ENCODE results near the gene SERPINE3. TPM values are rescaled to one million over a fixed set of nuclear protein-coding genes. Genes with fewer than 3 reads are reported as not detected.

Gene SERPINE3
- total RNA-seq, 5 donors from 2014 or later (not counting 1 experiment from before 2014, with no cell fraction given): not detected

GRCh38 chr13:51317262-51317661 is 22.2 kb upstream of the SERPINE3 start:
- CTCF ChIA-PET: no interaction called here

GRCh38 chr13:51318015-51318414 is 21.5 kb upstream of the SERPINE3 start:
- Mint-ChIP-seq H3K27ac (no peak overlapping the region), H3K36me3 (no peaks in the 10 kb centered on the region), H3K4me1 (no peaks in the 10 kb centered on the region), H3K27me3 (peaks cover 0 to 2% of the 10 kb centered on the region in 2 donors), H3K9me3 (no peaks in the 10 kb centered on the region), H3K4me3 (no peak overlapping the region)
- no peak for DNase-seq
- ATAC-seq (replicated peaks in 1 of 4): no peak
- WGBS (ENCODE audit: insufficient coverage): 67% methylated on average over 2 of the region's 2 CpGs
- ChIA-PET CTCF (interaction anchor here in 1 of 2 donors (0.5 kb wide), 1 partner anchor 34 kb away, joined by 9 read pairs; no protein-coding TSS in a partner anchor), POLR2A (interaction anchor here in 1 of 2 donors (0.7 kb wide), 1 partner anchor 1917 kb away, joined by 4 read pairs; no protein-coding TSS in a partner anchor)
- H3K27ac ChIP-seq (ENCODE audit: low read length): no peak overlapping the region
- no peaks in the 10 kb centered on the region for H3K4me1 ChIP-seq (ENCODE audit: control insufficient read depth in 1 of 2, extremely low read depth in 1 of 2, insufficient read depth in 2 of 2, low read length in 2 of 2)
- H3K36me3 ChIP-seq (ENCODE audit: control insufficient read depth in 2 of 2, extremely low read depth in 1 of 2, insufficient read depth in 1 of 2, low read length in 1 of 2): no peaks in the 10 kb centered on the region
- H3K9me3 ChIP-seq: no peaks in the 10 kb centered on the region
- H3K27me3 ChIP-seq (replicated peaks in 1 of 2; ENCODE audit: control insufficient read depth in 2 of 2, extremely low read depth in 1 of 2, insufficient read depth in 2 of 2, low read length in 1 of 2): peaks cover 0 to 2% of the 10 kb centered on the region in 2 experiments
- H3K4me3 ChIP-seq (ENCODE audit: control insufficient read depth in 1 of 2, extremely low read depth in 1 of 2, low read length in 1 of 2): no peak overlapping the region

More at GRCh38 chr13:51317262-51317661, 22.2 kb upstream of the SERPINE3 start:
- Histone ChIP-seq H3K27me3 (replicated peaks in 1 of 2; ENCODE audit: control insufficient read depth in 2 of 2, extremely low read depth in 1 of 2, insufficient read depth in 2 of 2, low read length in 1 of 2) (peaks cover 0 to 2% of the 10 kb centered on the region in 2 experiments), H3K27ac (ENCODE audit: low read length) (no peak overlapping the region), H3K4me1 (ENCODE audit: control insufficient read depth in 1 of 2, extremely low read depth in 1 of 2, insufficient read depth in 2 of 2, low read length in 2 of 2) (no peaks in the 10 kb centered on the region), H3K36me3 (ENCODE audit: control insufficient read depth in 2 of 2, extremely low read depth in 1 of 2, insufficient read depth in 1 of 2, low read length in 1 of 2) (no peaks in the 10 kb centered on the region), H3K4me3 (ENCODE audit: control insufficient read depth in 1 of 2, extremely low read depth in 1 of 2, low read length in 1 of 2) (no peak overlapping the region), H3K9me3 (no peaks in the 10 kb centered on the region)
- H3K27ac Mint-ChIP-seq: no peak overlapping the region
- H3K4me1 Mint-ChIP-seq: no peaks in the 10 kb centered on the region
- H3K27me3 Mint-ChIP-seq: peaks cover 2 to 5% of the 10 kb centered on the region in 2 donors
- ATAC-seq (replicated peaks in 1 of 4) (no peak), DNase-seq (no peak)
- WGBS (ENCODE audit: insufficient coverage): 40% methylated on average over 1 of the region's 1 CpG
- H3K4me3 Mint-ChIP-seq: no peak overlapping the region
- H3K36me3 Mint-ChIP-seq: no peaks in the 10 kb centered on the region
- POLR2A ChIA-PET: interaction anchor here in 1 of 2 donors (0.7 kb wide), 1 partner anchor 1916 kb away, joined by 4 read pairs; no protein-coding TSS in a partner anchor
- no peaks in the 10 kb centered on the region for H3K9me3 Mint-ChIP-seq

DNA sequence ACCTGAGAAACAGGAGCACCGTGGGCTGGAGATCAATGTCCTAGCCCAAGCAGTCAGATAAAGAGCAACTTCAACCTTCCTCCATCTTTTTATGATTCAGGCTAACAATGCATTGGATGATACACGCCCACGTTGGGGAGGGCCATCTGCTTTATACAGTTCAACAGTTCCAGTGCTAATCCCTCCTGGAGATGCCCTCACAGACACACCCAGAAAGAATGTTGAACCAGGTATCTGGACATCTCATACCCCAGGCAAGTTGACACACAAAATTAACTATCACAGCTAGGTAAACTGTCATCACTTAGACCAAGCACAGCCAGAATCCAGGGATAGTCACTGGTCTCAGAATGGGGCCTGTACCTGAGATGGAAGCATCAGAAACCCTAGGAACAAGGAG is 20.6 kb upstream of the SERPINE3 start:
- Mint-ChIP-seq H3K4me1 (no peaks in the 10 kb centered on the region), H3K9me3 (no peaks in the 10 kb centered on the region), H3K27ac (no peak overlapping the region), H3K27me3 (no peaks in the 10 kb centered on the region), H3K4me3 (no peak overlapping the region), H3K36me3 (no peaks in the 10 kb centered on the region)
- WGBS (ENCODE audit: insufficient coverage): 83% methylated on average over 2 of the region's 3 CpGs
- Histone ChIP-seq H3K9me3 (no peaks in the 10 kb centered on the region), H3K4me1 (ENCODE audit: control insufficient read depth in 1 of 2, extremely low read depth in 1 of 2, insufficient read depth in 2 of 2, low read length in 2 of 2) (no peaks in the 10 kb centered on the region), H3K4me3 (ENCODE audit: control insufficient read depth in 1 of 2, extremely low read depth in 1 of 2, low read length in 1 of 2) (no peak overlapping the region), H3K27ac (ENCODE audit: low read length) (no peak overlapping the region), H3K36me3 (ENCODE audit: control insufficient read depth in 2 of 2, extremely low read depth in 1 of 2, insufficient read depth in 1 of 2, low read length in 1 of 2) (no peaks in the 10 kb centered on the region), H3K27me3 (replicated peaks in 1 of 2; ENCODE audit: control insufficient read depth in 2 of 2, extremely low read depth in 1 of 2, insufficient read depth in 2 of 2, low read length in 1 of 2) (no peaks in the 10 kb centered on the region)
- ATAC-seq (replicated peaks in 1 of 4) (no peak), DNase-seq (no peak)
- POLR2A ChIA-PET: no interaction called here
- CTCF ChIA-PET: no interaction called here

DNA sequence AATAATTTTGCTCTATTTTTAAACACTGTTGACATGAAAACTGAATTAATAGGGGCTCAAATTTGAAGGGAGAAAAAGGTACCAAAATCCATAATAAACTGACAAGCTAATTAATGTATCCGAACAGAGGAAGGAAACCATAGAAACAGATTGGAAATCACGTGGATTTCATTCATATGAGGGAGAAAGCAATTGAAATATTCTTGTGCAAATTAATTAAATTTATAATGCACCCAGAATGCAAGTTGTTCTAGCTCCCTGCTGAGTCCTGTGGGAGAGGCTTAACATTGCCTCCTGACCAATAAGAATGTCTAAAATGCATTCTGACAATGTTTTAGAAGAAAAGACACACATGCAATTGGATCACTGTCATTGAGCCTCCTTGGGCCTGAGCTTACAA is 17.7 kb upstream of the SERPINE3 start:
- no CpG with 5 or more reads among the region's 2 CpGs for WGBS (ENCODE audit: insufficient coverage)
- no peak overlapping the region for H3K4me3 Mint-ChIP-seq
- no peak overlapping the region for H3K4me3 ChIP-seq (ENCODE audit: control insufficient read depth in 1 of 2, extremely low read depth in 1 of 2, low read length in 1 of 2)
- no peaks in the 10 kb centered on the region for H3K9me3 ChIP-seq
- DNase-seq: no peak
- H3K27me3 Mint-ChIP-seq: no peaks in the 10 kb centered on the region
- H3K27ac Mint-ChIP-seq: no peak overlapping the region
- H3K4me1 Mint-ChIP-seq: no peaks in the 10 kb centered on the region
- H3K27ac ChIP-seq (ENCODE audit: low read length): no peak overlapping the region
- no peaks in the 10 kb centered on the region for H3K36me3 ChIP-seq (ENCODE audit: control insufficient read depth in 2 of 2, extremely low read depth in 1 of 2, insufficient read depth in 1 of 2, low read length in 1 of 2)
- ChIA-PET CTCF (interaction anchor here in 1 of 2 donors (0.5 kb wide), 1 partner anchor 168 kb away, joined by 3 read pairs; no protein-coding TSS in a partner anchor), POLR2A (interaction anchor here in 1 of 2 donors (0.7 kb wide), 1 partner anchor 1117 kb away, joined by 3 read pairs; no protein-coding TSS in a partner anchor)
- no peaks in the 10 kb centered on the region for H3K9me3 Mint-ChIP-seq
- H3K36me3 Mint-ChIP-seq: no peaks in the 10 kb centered on the region
- H3K27me3 ChIP-seq (replicated peaks in 1 of 2; ENCODE audit: control insufficient read depth in 2 of 2, extremely low read depth in 1 of 2, insufficient read depth in 2 of 2, low read length in 1 of 2): no peaks in the 10 kb centered on the region
- no peaks in the 10 kb centered on the region for H3K4me1 ChIP-seq (ENCODE audit: control insufficient read depth in 1 of 2, extremely low read depth in 1 of 2, insufficient read depth in 2 of 2, low read length in 2 of 2)
- ATAC-seq (replicated peaks in 1 of 4): no peak

DNA sequence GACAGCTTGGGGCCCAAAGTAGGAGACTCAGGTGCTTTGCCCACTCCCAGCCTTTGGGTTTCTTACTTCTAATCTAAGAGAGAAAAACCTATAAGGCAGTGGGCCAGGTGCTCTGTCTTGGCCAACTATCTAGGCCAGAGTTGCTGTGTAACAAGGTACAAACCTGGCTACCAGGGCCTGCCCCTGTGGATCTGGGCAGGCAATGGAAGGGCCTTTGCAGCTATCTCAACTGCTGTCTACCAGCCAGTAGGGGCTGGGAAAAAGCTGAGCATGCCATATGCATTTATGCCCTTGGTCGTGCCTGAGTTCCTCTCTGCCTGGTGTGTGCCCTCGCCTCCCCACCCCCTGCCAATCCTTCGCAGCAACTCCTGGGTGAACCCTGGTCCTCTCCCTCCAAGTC is 16.7 kb upstream of the SERPINE3 start:
- Mint-ChIP-seq H3K4me3 (no peak overlapping the region), H3K9me3 (no peaks in the 10 kb centered on the region), H3K27ac (no peak overlapping the region), H3K36me3 (no peaks in the 10 kb centered on the region), H3K4me1 (no peaks in the 10 kb centered on the region), H3K27me3 (no peaks in the 10 kb centered on the region)
- DNase-seq (no peak), ATAC-seq (replicated peaks in 1 of 4) (no peak)
- Histone ChIP-seq H3K9me3 (no peaks in the 10 kb centered on the region), H3K36me3 (ENCODE audit: control insufficient read depth in 2 of 2, extremely low read depth in 1 of 2, insufficient read depth in 1 of 2, low read length in 1 of 2) (no peaks in the 10 kb centered on the region), H3K27me3 (replicated peaks in 1 of 2; ENCODE audit: control insufficient read depth in 2 of 2, extremely low read depth in 1 of 2, insufficient read depth in 2 of 2, low read length in 1 of 2) (no peaks in the 10 kb centered on the region), H3K4me1 (ENCODE audit: control insufficient read depth in 1 of 2, extremely low read depth in 1 of 2, insufficient read depth in 2 of 2, low read length in 2 of 2) (no peaks in the 10 kb centered on the region), H3K4me3 (ENCODE audit: control insufficient read depth in 1 of 2, extremely low read depth in 1 of 2, low read length in 1 of 2) (no peak overlapping the region), H3K27ac (ENCODE audit: low read length) (no peak overlapping the region)
- ChIA-PET CTCF (no interaction called here), POLR2A (no interaction called here)
- WGBS (ENCODE audit: insufficient coverage): 90% methylated on average over 3 of the region's 3 CpGs

GRCh38 chr13:51323824-51324511 is 15.5 kb upstream of the SERPINE3 start:
- H3K9me3 ChIP-seq: no peaks in the 10 kb centered on the region
- Mint-ChIP-seq H3K4me1 (no peaks in the 10 kb centered on the region), H3K27ac (no peak overlapping the region), H3K9me3 (no peaks in the 10 kb centered on the region), H3K27me3 (no peaks in the 10 kb centered on the region), H3K4me3 (no peak overlapping the region), H3K36me3 (no peaks in the 10 kb centered on the region)
- 100% methylated on average over 1 of the region's 5 CpGs for WGBS (ENCODE audit: insufficient coverage)
- ChIA-PET CTCF (no interaction called here), POLR2A (no interaction called here)
- ATAC-seq (replicated peaks in 1 of 4): no peak
- no peak overlapping the region for H3K4me3 ChIP-seq (ENCODE audit: control insufficient read depth in 1 of 2, extremely low read depth in 1 of 2, low read length in 1 of 2)
- no peaks in the 10 kb centered on the region for H3K4me1 ChIP-seq (ENCODE audit: control insufficient read depth in 1 of 2, extremely low read depth in 1 of 2, insufficient read depth in 2 of 2, low read length in 2 of 2)
- no peak for DNase-seq
- peaks cover 0 to 4% of the 10 kb centered on the region in 2 experiments for H3K27me3 ChIP-seq (replicated peaks in 1 of 2; ENCODE audit: control insufficient read depth in 2 of 2, extremely low read depth in 1 of 2, insufficient read depth in 2 of 2, low read length in 1 of 2)
- no peaks in the 10 kb centered on the region for H3K36me3 ChIP-seq (ENCODE audit: control insufficient read depth in 2 of 2, extremely low read depth in 1 of 2, insufficient read depth in 1 of 2, low read length in 1 of 2)
- H3K27ac ChIP-seq (ENCODE audit: low read length): no peak overlapping the region
